GM12878 (cell line): ENCODE measurements around the gene ZNF689. TPM values are rescaled to one million over a fixed set of nuclear protein-coding genes. Genes with fewer than 3 reads are reported as not detected.

Experiments used
- E4F1 ChIP-seq: fragments of 450-650 bp; IDR thresholded peaks from 2 replicates; pipeline ENCODE4 v1.6.1; 2018; ENCODE audit warnings: borderline replicate concordance, mild to moderate bottlenecking; ENCODE audit not compliant: partially characterized antibody
- GABPA ChIP-seq: IDR thresholded peaks from 2 replicates; pipeline ENCODE4 v1.6.1; 2014; ENCODE audit warnings: antibody characterized with exemption, low read depth, mild to moderate bottlenecking, inconsistent platforms
- JUND ChIP-seq: IDR thresholded peaks from 2 replicates; pipeline ENCODE4 v1.6.1; 2012; ENCODE audit warnings: low read depth, mild to moderate bottlenecking, low read length, improper control_type of control experiment, moderate library complexity
- NFIC ChIP-seq: IDR thresholded peaks from 2 replicates; pipeline ENCODE4 v1.6.1; 2012; ENCODE audit warnings: low read depth, mild to moderate bottlenecking, inconsistent platforms, low read length, moderate library complexity
- NKRF ChIP-seq: fragments of 450-650 bp; conservative IDR thresholded peaks from 2 replicates; pipeline ENCODE4 v1.6.1; 2017; ENCODE audit warnings: mild to moderate bottlenecking, moderate library complexity
- NR2C2 ChIP-seq: IDR thresholded peaks from 2 replicates; pipeline ENCODE4 v1.6.1; 2011; ENCODE audit warnings: borderline replicate concordance, low read depth; ENCODE audit not compliant: control insufficient read depth, insufficient read length
- STAT3 ChIP-seq: IDR thresholded peaks from 2 replicates; pipeline ENCODE4 v1.6.1; 2011; ENCODE audit warnings: low read depth, low read length, improper control_type of control experiment
- TAF1 ChIP-seq: IDR thresholded peaks from 2 replicates; pipeline ENCODE4 v1.6.1; 2011; ENCODE audit warnings: mild to moderate bottlenecking, low read depth, low read length, borderline replicate concordance
- TARDBP ChIP-seq: IDR thresholded peaks from 2 replicates; pipeline ENCODE4 v1.6.1; 2016; ENCODE audit warnings: borderline replicate concordance
- ZNF274 ChIP-seq: IDR thresholded peaks from one replicate; pipeline ENCODE4 v1.8.0; 2011; ENCODE audit not compliant: insufficient read length, insufficient read depth
- ZNF622 ChIP-seq: fragments of 450-650 bp; IDR thresholded peaks from 2 replicates; pipeline ENCODE4 v1.6.1; 2017; ENCODE audit warnings: mild to moderate bottlenecking, inconsistent platforms
- polyA plus RNA-seq, 11 experiments: library from polyadenylated mRNA; depleted of rRNA in 4 of 11; unstranded in 6 of 11; stranded (reverse) in 5 of 11; fragments of >200 nt; fragmentation: Nextera tagmentation in 4 of 11; fragmentation: Illumina TruSeq in 1 of 11; extraction: Ambion mirVana in 4 of 11; extraction: Trizol in 1 of 11; gene quantifications; 1 replicate in 1 of 11; 2 replicates in 10 of 11; pipeline versions ENCODE4 v1.2.1 to v1.2.3, GENCODE V29; 2011 to 2016; ENCODE audit warnings: inconsistent platforms in 2 of 11, missing spikeins in 2 of 11, low read depth in 1 of 11
- total RNA-seq, 4 experiments: library from RNA; depleted of rRNA in 3 of 4; stranded (reverse); fragments of >200 nt in 3 of 4; fragmentation: Illumina TruSeq in 1 of 4; extraction: Trizol in 1 of 4; gene quantifications; 2 replicates each; pipeline versions ENCODE4 v1.2.1 to v1.2.3, GENCODE V29; 2013 to 2021
- TF ChIP-seq, protein P1 (sequence below): fragments of 450-650 bp; formaldehyde crosslinking; IDR thresholded peaks from 2 replicates; pipeline ENCODE4 v1.4.0; 2022; ENCODE audit warnings: mild to moderate bottlenecking, moderate library complexity
- TF ChIP-seq, protein P2 (sequence below): fragments of 450-650 bp; IDR thresholded peaks from 2 replicates; pipeline ENCODE4 v1.6.1; 2017; ENCODE audit warnings: antibody characterized with exemption, mild to moderate bottlenecking, moderate library complexity

The ZNF689 gene
- total and polyA plus RNA-seq, 10 of the 15 experiments (the other 5 are each of a cell fraction or from before 2014, with no cell fraction given) = 4.7 to 13.2 (median 8.5) TPM

DNA sequence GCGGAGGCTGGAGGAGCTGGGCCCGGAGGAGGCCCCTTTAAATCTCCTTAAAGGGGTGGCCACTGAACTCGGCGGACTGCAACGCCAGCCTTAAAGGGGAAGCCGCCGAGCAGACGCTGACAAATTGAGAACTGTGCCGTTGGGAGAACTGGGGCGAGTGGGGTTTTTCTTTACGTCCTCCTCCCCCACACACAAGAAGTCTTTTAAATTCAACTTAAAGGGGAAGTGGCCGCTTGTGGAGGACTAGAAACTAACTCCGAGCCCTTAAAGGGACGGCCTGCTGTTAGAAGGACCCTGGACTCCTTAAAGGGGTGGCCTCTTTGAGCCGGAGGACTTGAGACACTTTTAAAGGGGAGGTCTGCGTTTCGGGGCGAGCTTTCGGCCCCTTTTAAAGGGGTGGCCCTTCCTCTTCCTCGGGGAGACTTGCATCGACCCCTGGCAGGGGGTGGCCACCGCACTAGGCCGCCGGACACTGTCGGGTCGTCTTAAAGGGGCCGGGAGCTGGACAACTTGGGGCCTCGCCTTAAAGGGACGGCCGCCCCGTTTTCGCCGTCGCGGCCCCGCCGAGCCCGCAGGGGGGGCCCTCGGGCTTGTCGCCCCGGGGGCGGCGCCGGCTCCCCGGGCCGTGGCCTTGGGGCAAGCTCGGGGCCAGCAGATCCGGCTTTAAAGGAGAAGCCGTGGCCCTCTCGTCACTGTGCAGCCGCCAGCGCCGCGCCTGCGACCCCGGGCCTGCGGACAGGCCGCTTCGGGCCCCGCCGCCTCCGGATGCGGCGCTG, 48.7 kb upstream of the ZNF689 start (continued):
- TF ChIP-seq E4F1 = peak; percentile 61
- TF ChIP-seq ZNF622 = no peak
- peak; percentile 87 for TF ChIP-seq NKRF
- no peak for TF ChIP-seq ZNF274
- no peak for TF ChIP-seq JUND
- no peak for TF ChIP-seq GABPA
- no peak for TF ChIP-seq NFIC
- TF ChIP-seq, protein P1, sequence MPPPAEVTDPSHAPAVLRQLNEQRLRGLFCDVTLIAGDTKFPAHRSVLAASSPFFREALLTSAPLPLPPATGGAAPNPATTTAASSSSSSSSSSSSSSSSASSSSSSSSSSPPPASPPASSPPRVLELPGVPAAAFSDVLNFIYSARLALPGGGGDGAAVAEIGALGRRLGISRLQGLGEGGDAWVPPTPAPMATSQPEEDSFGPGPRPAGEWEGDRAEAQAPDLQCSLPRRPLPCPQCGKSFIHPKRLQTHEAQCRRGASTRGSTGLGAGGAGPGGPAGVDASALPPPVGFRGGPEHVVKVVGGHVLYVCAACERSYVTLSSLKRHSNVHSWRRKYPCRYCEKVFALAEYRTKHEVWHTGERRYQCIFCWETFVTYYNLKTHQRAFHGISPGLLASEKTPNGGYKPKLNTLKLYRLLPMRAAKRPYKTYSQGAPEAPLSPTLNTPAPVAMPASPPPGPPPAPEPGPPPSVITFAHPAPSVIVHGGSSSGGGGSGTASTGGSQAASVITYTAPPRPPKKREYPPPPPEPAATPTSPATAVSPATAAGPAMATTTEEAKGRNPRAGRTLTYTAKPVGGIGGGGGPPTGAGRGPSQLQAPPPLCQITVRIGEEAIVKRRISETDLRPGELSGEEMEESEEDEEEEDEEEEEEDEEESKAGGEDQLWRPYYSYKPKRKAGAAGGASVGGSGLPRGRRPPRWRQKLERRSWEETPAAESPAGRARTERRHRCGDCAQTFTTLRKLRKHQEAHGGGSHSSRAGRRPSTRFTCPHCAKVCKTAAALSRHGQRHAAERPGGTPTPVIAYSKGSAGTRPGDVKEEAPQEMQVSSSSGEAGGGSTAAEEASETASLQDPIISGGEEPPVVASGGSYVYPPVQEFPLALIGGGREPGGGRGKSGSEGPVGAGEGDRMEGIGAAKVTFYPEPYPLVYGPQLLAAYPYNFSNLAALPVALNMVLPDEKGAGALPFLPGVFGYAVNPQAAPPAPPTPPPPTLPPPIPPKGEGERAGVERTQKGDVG (CRISPR knock-in tag) = no peak
- no peak for TF ChIP-seq TAF1
- TF ChIP-seq, protein P2, sequence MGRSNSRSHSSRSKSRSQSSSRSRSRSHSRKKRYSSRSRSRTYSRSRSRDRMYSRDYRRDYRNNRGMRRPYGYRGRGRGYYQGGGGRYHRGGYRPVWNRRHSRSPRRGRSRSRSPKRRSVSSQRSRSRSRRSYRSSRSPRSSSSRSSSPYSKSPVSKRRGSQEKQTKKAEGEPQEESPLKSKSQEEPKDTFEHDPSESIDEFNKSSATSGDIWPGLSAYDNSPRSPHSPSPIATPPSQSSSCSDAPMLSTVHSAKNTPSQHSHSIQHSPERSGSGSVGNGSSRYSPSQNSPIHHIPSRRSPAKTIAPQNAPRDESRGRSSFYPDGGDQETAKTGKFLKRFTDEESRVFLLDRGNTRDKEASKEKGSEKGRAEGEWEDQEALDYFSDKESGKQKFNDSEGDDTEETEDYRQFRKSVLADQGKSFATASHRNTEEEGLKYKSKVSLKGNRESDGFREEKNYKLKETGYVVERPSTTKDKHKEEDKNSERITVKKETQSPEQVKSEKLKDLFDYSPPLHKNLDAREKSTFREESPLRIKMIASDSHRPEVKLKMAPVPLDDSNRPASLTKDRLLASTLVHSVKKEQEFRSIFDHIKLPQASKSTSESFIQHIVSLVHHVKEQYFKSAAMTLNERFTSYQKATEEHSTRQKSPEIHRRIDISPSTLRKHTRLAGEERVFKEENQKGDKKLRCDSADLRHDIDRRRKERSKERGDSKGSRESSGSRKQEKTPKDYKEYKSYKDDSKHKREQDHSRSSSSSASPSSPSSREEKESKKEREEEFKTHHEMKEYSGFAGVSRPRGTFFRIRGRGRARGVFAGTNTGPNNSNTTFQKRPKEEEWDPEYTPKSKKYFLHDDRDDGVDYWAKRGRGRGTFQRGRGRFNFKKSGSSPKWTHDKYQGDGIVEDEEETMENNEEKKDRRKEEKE = 0 out of 2 replicates have a peak, but pooled peaks have one; percentile 9
- TF ChIP-seq STAT3 = 0 out of 2 replicates have a peak, but pooled peaks have one; percentile 42
- TF ChIP-seq TARDBP = no peak
- no peak for TF ChIP-seq NR2C2
